HUES64 (cell line): ENCODE measurements around the gene DOCK4.
A peak's percentile ranks its signal among the peaks of the same experiment; 100 is the strongest.
"Not testable (repeated sequence)": the region's sequence is repeated elsewhere in the genome, so short reads cannot be mapped to it uniquely, and the experiment has no call there.

ENCODE experiments used
- H3K27ac ChIP-seq: 2 replicates; pipeline ENCODE4 v1.7.0; 2013; ENCODE audit warnings: low read depth, low read length, inconsistent platforms
- H3K27me3 ChIP-seq: 2 replicates; pipeline ENCODE4 v1.6.1; 2013; ENCODE audit warnings: mild to moderate bottlenecking, low read length; ENCODE audit not compliant: insufficient read depth
- H3K36me3 ChIP-seq: 2 replicates; pipeline ENCODE4 v1.6.1; 2013; ENCODE audit warnings: mild to moderate bottlenecking, low read length; ENCODE audit not compliant: insufficient read depth
- H3K4me1 ChIP-seq: 2 replicates; pipeline ENCODE4 v1.6.1; 2013; ENCODE audit warnings: mild to moderate bottlenecking, low read length, moderate library complexity; ENCODE audit not compliant: insufficient read depth
- H3K4me3 ChIP-seq: 2 replicates; pipeline ENCODE4 v1.5.1; 2013; ENCODE audit warnings: mild to moderate bottlenecking, low read length, moderate library complexity
- H3K9ac ChIP-seq: 2 replicates; pipeline ENCODE4 v1.6.1; 2013; ENCODE audit warnings: mild to moderate bottlenecking, low read depth, low read length
- H3K9me3 ChIP-seq: 2 replicates; pipeline ENCODE4 v1.6.1; 2013; ENCODE audit warnings: low read depth, low read length; ENCODE audit not compliant: insufficient read depth
- WGBS: fragments of 150-250, 120-280 bp; methylation state at CpG from one replicate; pipeline ENCODE4 v1.1.7; 2013; ENCODE audit warnings: missing lambda C conversion rate; 5-methylcytosine and 5-hydroxymethylcytosine counted together

Gene DOCK4

DNA sequence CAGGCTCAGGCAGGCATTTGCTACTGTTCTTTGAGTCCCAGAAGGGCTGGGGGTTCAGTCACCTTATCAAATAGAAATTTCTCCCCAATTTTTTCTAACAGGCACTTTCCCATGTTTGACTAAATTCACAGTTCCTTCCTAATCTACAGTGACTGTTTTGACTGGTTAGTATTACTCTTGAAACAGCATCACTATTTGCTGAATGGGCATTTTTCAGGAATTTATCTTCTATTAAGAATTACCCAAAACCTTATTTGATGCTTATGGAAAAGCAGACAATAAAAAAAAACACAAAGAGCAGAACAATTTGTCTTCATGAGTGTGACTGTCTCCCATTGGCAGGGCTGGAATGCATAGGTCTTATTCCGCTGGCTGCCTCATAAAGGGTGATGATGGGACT is 269.0 kb downstream of the DOCK4 start:
- Histone ChIP-seq H3K27me3 (no peaks in the 10 kb centered on the region), H3K9ac (no peak overlapping the region), H3K27ac (no peak overlapping the region), H3K4me3 (no peak overlapping the region), H3K4me1 (no peaks in the 10 kb centered on the region), H3K36me3 (peaks cover 12% of the 10 kb centered on the region), H3K9me3 (peaks cover 14% of the 10 kb centered on the region)
- 100% methylated on average over 1 of the region's 1 CpG for WGBS

DNA sequence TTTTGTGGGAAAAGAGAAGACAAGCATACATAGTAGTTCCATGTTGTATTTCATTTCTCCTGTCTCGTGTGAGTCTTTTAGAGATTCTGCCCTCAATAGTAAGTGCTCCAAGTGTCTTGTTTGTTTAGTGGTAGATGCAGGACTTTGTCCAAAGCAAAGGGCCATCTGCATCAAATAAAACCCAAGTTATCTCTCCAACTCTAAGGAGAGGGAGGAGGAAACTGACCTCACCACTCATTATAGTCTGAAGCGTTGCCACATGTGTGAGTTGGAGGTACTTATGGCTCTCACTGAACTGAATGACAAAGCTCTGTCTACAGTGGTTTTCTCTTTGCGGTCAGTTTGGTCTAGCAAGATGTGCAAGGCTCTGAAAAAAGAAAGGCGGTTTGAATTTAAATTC is 272.6 kb downstream of the DOCK4 start:
- Histone ChIP-seq H3K27ac (no peak overlapping the region), H3K4me1 (peaks cover 24% of the 10 kb centered on the region), H3K36me3 (no peaks in the 10 kb centered on the region), H3K9me3 (no peaks in the 10 kb centered on the region), H3K4me3 (no peak overlapping the region), H3K27me3 (no peaks in the 10 kb centered on the region), H3K9ac (no peak overlapping the region)
- 91% methylated on average over 4 of the region's 4 CpGs for WGBS

DNA sequence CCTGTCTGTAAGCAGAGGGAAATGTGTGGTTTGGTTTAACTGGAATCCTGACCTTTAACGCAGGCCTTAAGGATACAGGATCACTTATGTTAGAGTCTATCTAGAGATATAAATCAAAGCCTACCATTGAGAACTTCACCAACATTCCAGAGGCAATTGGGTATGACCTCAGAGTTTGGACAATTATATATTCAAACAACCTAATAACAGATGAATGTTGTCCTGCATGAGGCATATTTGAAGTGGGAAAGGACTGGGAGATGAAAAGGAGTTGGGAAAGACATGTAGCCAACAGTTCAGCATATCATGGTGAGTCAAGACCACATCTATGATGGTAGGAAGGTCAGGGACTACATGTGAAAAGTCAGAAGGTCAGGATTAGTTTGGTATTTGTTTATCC is 274.2 kb downstream of the DOCK4 start:
- WGBS = 83% methylated on average over 1 of the region's 1 CpG
- H3K9ac ChIP-seq = no peak overlapping the region
- H3K4me1 ChIP-seq = peaks cover 38% of the 10 kb centered on the region
- no peaks in the 10 kb centered on the region for H3K27me3 ChIP-seq
- no peaks in the 10 kb centered on the region for H3K36me3 ChIP-seq
- H3K4me3 ChIP-seq = no peak overlapping the region
- H3K27ac ChIP-seq = no peak overlapping the region
- no peaks in the 10 kb centered on the region for H3K9me3 ChIP-seq

DNA sequence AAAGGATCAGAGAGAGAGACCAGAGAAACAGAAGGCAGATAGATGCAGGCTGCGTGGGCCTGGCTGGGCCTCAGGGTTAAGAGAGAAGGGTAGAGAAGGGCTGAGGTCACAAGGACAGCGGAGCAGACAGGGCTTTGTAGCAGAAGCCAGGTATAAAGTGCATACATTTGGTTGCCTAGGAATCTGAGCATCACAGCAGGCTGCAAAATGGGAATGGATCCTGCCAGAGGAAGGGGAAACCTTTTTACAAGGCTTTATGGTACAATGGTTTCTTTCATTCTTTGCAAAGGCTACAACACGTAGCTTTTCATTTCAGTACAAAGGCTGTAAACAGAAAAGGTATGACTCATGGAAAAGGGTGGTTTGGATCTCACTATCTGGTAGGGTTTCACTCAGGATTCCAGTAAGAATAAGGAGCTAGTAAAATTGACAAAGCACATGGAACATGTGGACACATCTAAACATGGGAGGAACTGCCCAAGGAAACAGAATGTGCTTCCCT is 275.1 kb downstream of the DOCK4 start:
- Histone ChIP-seq H3K4me3 (no peak overlapping the region), H3K36me3 (no peaks in the 10 kb centered on the region), H3K9me3 (no peaks in the 10 kb centered on the region), H3K27ac (0 out of 2 replicates have a peak overlapping the region, but pooled peaks have one; percentile 41), H3K4me1 (peaks cover 42% of the 10 kb centered on the region), H3K9ac (peak overlapping the region; percentile 16; the same call in 1 of the 2 replicates), H3K27me3 (no peaks in the 10 kb centered on the region)
- WGBS = 76% methylated on average over 3 of the region's 3 CpGs

DNA sequence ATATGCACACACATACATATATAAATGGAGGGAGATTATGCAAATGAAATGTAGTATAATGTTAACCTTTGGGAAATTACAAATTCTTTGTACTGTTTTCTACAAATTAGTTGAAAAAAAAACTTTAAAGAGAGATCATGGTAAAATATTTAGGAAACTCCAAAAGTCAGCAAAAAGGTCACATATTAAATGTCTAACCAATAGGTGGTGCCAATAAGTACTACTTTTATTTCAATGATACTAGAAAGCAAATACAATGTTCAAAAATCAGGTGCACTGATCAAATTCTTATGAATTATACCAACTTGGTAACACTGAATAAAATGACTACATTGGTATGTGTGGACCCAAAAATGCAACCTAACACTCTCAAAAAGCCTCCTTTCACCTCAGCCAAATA is 276.9 kb downstream of the DOCK4 start:
- H3K4me1 ChIP-seq = peaks cover 50% of the 10 kb centered on the region
- H3K9ac ChIP-seq = no peak overlapping the region
- no peaks in the 10 kb centered on the region for H3K9me3 ChIP-seq
- no peaks in the 10 kb centered on the region for H3K36me3 ChIP-seq
- no peak overlapping the region for H3K4me3 ChIP-seq
- no peak overlapping the region for H3K27ac ChIP-seq
- no peaks in the 10 kb centered on the region for H3K27me3 ChIP-seq

- no peaks in the 10 kb centered on the region for H3K27me3 ChIP-seq
- H3K36me3 ChIP-seq = no peaks in the 10 kb centered on the region
- peaks cover 50% of the 10 kb centered on the region for H3K4me1 ChIP-seq
- H3K27ac ChIP-seq = peak overlapping the region; percentile 87
- 68% methylated on average over 3 of the region's 4 CpGs for WGBS
- no peaks in the 10 kb centered on the region for H3K9me3 ChIP-seq
- no peak overlapping the region for H3K4me3 ChIP-seq
- peak overlapping the region; percentile 59 for H3K9ac ChIP-seq
Observed at GRCh38 chr7:111927353-111928019, 278.7 kb downstream of the DOCK4 start.

- H3K4me3 ChIP-seq = no peak overlapping the region
- H3K4me1 ChIP-seq = peaks cover 5% of the 10 kb centered on the region
- no peak overlapping the region for H3K27ac ChIP-seq
- no peaks in the 10 kb centered on the region for H3K27me3 ChIP-seq
- no peaks in the 10 kb centered on the region for H3K9me3 ChIP-seq
- H3K36me3 ChIP-seq = no peaks in the 10 kb centered on the region
- WGBS = no CpG with 5 or more reads among the region's 1 CpG
- H3K9ac ChIP-seq = no peak overlapping the region
Observed at GRCh38 chr7:111920329-111920728, 285.9 kb downstream of the DOCK4 start.

DNA sequence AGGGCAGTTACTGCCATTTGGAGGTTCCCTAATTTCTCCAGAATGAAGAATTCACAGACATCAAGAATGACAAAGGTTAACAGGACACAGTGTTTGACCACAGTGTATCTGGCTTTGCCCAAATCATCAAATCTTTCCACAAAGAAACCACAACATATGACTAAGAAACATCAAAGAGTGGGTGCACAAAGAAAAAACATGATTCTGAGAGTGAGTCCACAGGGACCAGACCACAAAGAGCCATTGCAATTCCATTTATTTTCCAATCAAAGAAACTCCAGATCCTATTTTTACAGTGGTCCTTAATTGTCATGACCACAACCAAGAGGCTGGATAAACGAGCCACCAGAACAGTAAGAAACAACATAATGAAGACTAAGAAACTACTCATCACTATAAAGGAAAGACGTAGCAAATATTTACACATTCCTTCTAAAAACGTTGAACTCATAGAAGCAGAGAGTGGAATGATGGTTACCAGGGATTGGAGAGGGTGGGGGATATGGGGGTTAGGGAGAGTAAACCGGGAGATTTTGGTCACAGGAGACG is 286.5 kb downstream of the DOCK4 start:
- H3K36me3 ChIP-seq = no peaks in the 10 kb centered on the region
- H3K27ac ChIP-seq = no peak overlapping the region
- H3K4me1 ChIP-seq = no peaks in the 10 kb centered on the region; the same call in 1 of the 2 replicates
- WGBS = 89% methylated on average over 4 of the region's 5 CpGs
- H3K27me3 ChIP-seq = no peaks in the 10 kb centered on the region
- no peak overlapping the region for H3K4me3 ChIP-seq
- H3K9me3 ChIP-seq = no peaks in the 10 kb centered on the region
- H3K9ac ChIP-seq = no peak overlapping the region

- no peaks in the 10 kb centered on the region for H3K27me3 ChIP-seq
- no peaks in the 10 kb centered on the region for H3K9me3 ChIP-seq
- H3K4me1 ChIP-seq = no peaks in the 10 kb centered on the region; the same call in 1 of the 2 replicates
- H3K9ac ChIP-seq = no peak overlapping the region
- H3K36me3 ChIP-seq = no peaks in the 10 kb centered on the region
- 96% methylated on average over 2 of the region's 2 CpGs for WGBS
- H3K4me3 ChIP-seq = no peak overlapping the region
- no peak overlapping the region for H3K27ac ChIP-seq
Observed at GRCh38 chr7:111919164-111919563, 287.0 kb downstream of the DOCK4 start.

GRCh38 chr7:111918461-111918860 is 287.7 kb downstream of the DOCK4 start:
- WGBS = 98% methylated on average over 4 of the region's 4 CpGs
- H3K9me3 ChIP-seq = no peaks in the 10 kb centered on the region
- no peak overlapping the region for H3K9ac ChIP-seq
- no peaks in the 10 kb centered on the region for H3K36me3 ChIP-seq
- H3K27me3 ChIP-seq = no peaks in the 10 kb centered on the region
- H3K27ac ChIP-seq = no peak overlapping the region
- H3K4me3 ChIP-seq = no peak overlapping the region
- no peaks in the 10 kb centered on the region; the same call in 1 of the 2 replicates for H3K4me1 ChIP-seq

GRCh38 chr7:111917404-111917803 is 288.8 kb downstream of the DOCK4 start:
- H3K27me3 ChIP-seq, H3K27ac ChIP-seq, H3K4me1 ChIP-seq, H3K9me3 ChIP-seq, H3K9ac ChIP-seq, H3K36me3 ChIP-seq, H3K4me3 ChIP-seq: not testable (repeated sequence)
- 92% methylated on average over 10 of the region's 11 CpGs for WGBS
